ENCODE results near the gene ABHD10. TPM values are rescaled to one million over a fixed set of nuclear protein-coding genes. Genes with fewer than 3 reads are reported as not detected.
A peak's percentile ranks its signal among the peaks of the same experiment; 100 is the strongest.

Gene ABHD10
- total RNA-seq, 1 donor from 2014 or later = 34.2 TPM

- no peak for DNase-seq (ENCODE audit: low spot score)
Observed at GRCh38 chr3:112000966-112001365, 22.1 kb downstream of the ABHD10 start.

GRCh38 chr3:112001526-112001925 lies 22.7 kb downstream of the ABHD10 start:
- no peak for DNase-seq (ENCODE audit: low spot score)

GRCh38 chr3:112002096-112002971 lies 23.5 kb downstream of the ABHD10 start:
- DNase-seq (ENCODE audit: low spot score) = no peak

GRCh38 chr3:112003321-112004080 lies 24.7 kb downstream of the ABHD10 start:
- DNase-seq (ENCODE audit: low spot score) = no peak

GRCh38 chr3:112004187-112004586 lies 25.4 kb downstream of the ABHD10 start:
- no peak for DNase-seq (ENCODE audit: low spot score)

GRCh38 chr3:112004669-112005068 lies 25.8 kb downstream of the ABHD10 start:
- DNase-seq (ENCODE audit: low spot score) = no peak

- no peak for DNase-seq (ENCODE audit: low spot score)
Observed at GRCh38 chr3:112005091-112005672, 26.4 kb downstream of the ABHD10 start.

GRCh38 chr3:112007633-112008032 lies 28.8 kb downstream of the ABHD10 start:
- no peak for DNase-seq (ENCODE audit: low spot score)

- no peak for DNase-seq (ENCODE audit: low spot score)
Observed at GRCh38 chr3:112009670-112010069, 30.8 kb downstream of the ABHD10 start.

GRCh38 chr3:112010636-112011035 lies 31.8 kb downstream of the ABHD10 start:
- DNase-seq (ENCODE audit: low spot score) = no peak

GRCh38 chr3:112011376-112011940 lies 32.6 kb downstream of the ABHD10 start:
- no peak for DNase-seq (ENCODE audit: low spot score)

- no peak for DNase-seq (ENCODE audit: low spot score)
Observed at GRCh38 chr3:112012205-112012992, 33.6 kb downstream of the ABHD10 start.

- peak; percentile 61 for DNase-seq (ENCODE audit: low spot score)
Observed at GRCh38 chr3:112013058-112013783, 34.4 kb downstream of the ABHD10 start.

- DNase-seq (ENCODE audit: low spot score) = no peak
Observed at GRCh38 chr3:112013784-112014143, 34.9 kb downstream of the ABHD10 start.

GRCh38 chr3:112017091-112017490 lies 38.3 kb downstream of the ABHD10 start:
- DNase-seq (ENCODE audit: low spot score) = no peak

- no peak for DNase-seq (ENCODE audit: low spot score)
Observed at GRCh38 chr3:112018712-112019111, 39.9 kb downstream of the ABHD10 start.

- DNase-seq (ENCODE audit: low spot score) = no peak
Observed at GRCh38 chr3:112019716-112020115, 40.9 kb downstream of the ABHD10 start.

- no peak for DNase-seq (ENCODE audit: low spot score)
Observed at GRCh38 chr3:112020674-112021085, 41.9 kb downstream of the ABHD10 start.

GRCh38 chr3:112027142-112027541 lies 48.3 kb downstream of the ABHD10 start:
- no peak for DNase-seq (ENCODE audit: low spot score)

- DNase-seq (ENCODE audit: low spot score) = no peak
Observed at GRCh38 chr3:112027826-112028225, 49.0 kb downstream of the ABHD10 start.

- DNase-seq (ENCODE audit: low spot score) = no peak
Observed at GRCh38 chr3:112030901-112031300, 52.1 kb downstream of the ABHD10 start.

Measured in mucosa of gallbladder (tissue), 1 donor.